C1 segment of cervical spinal cord (tissue), 14 donors: Measurements from ENCODE around the gene C7orf33.
A peak's percentile ranks its signal among the peaks of the same experiment; 100 is the strongest.

Source experiments
- DNase-seq, 14 donors: peaks; one replicate each; lab custom pipeline; 2025; lab: John Stamatoyannopoulos, UW

Gene C7orf33

GRCh38 chr7:148626828-148627227 lies 36.3 kb downstream of the C7orf33 start:
- DNase-seq, result no peak

GRCh38 chr7:148628011-148628410 lies 37.4 kb downstream of the C7orf33 start:
- no peak for DNase-seq

GRCh38 chr7:148630078-148630477 lies 39.5 kb downstream of the C7orf33 start:
- DNase-seq, result no peak

- DNase-seq, result no peak
These were observed 43.2 kb downstream of the C7orf33 start for GRCh38 chr7:148633761-148634160.

- no peak for DNase-seq
These were observed 46.5 kb downstream of the C7orf33 start for GRCh38 chr7:148637094-148637493.

- DNase-seq, result no peak
These were observed 55.3 kb downstream of the C7orf33 start for GRCh38 chr7:148645898-148646297.

GRCh38 chr7:148650232-148650858 lies 59.8 kb downstream of the C7orf33 start:
- DNase-seq, result no peak

GRCh38 chr7:148652773-148653172 lies 62.2 kb downstream of the C7orf33 start:
- DNase-seq, result no peak

GRCh38 chr7:148657929-148658328 lies 67.4 kb downstream of the C7orf33 start:
- DNase-seq, result no peak

- no peak for DNase-seq
These were observed 70.9 kb downstream of the C7orf33 start for GRCh38 chr7:148661471-148661870.

GRCh38 chr7:148662646-148663045 lies 72.1 kb downstream of the C7orf33 start:
- DNase-seq, result no peak

GRCh38 chr7:148664324-148664723 lies 73.8 kb downstream of the C7orf33 start:
- DNase-seq, result peak in 4 of 14 donors; percentile 2 to 33 (median 18)

GRCh38 chr7:148665221-148665620 lies 74.7 kb downstream of the C7orf33 start:
- DNase-seq, result no peak
